ENCODE measurements around the gene CFAP54. TPM values are rescaled to one million over a fixed set of nuclear protein-coding genes. Genes with fewer than 3 reads are reported as not detected.

Gene CFAP54
- total and polyA plus RNA-seq, 2 donors (not counting 3 experiments of a cell fraction or from before 2014, with no cell fraction given): 3.6 to 26.9 TPM

GRCh38 chr12:96892104-96892503, 402.7 kb downstream of the CFAP54 start:
- POLR2A ChIA-PET: no interaction called here
- Histone ChIP-seq H3K27me3 (ENCODE audit: control insufficient read depth in 2 of 2, insufficient read depth in 2 of 2, low read length in 2 of 2) (no peaks in the 10 kb centered on the region), H3K4me3 (replicated peaks in 1 of 3; ENCODE audit: insufficient read depth in 1 of 3, low read depth in 1 of 3, low read length in 3 of 3) (no peak overlapping the region), H2AFZ (ENCODE audit: low read depth, low read length) (no peak overlapping the region), H3K9ac (replicated peaks; ENCODE audit: extremely low read depth, insufficient read depth, low read length) (no peak overlapping the region), H4K20me1 (replicated peaks; ENCODE audit: control insufficient read depth, extremely low read depth, insufficient read depth, low read length) (no peaks in the 10 kb centered on the region), H3K9me1 (replicated peaks; ENCODE audit: control insufficient read depth, extremely low read depth, insufficient read depth, low read length) (no peaks in the 10 kb centered on the region), H3K4me1 (ENCODE audit: control insufficient read depth, extremely low read depth, insufficient read depth, low read length) (peaks cover 16% of the 10 kb centered on the region), H3K36me3 (ENCODE audit: control insufficient read depth in 2 of 2, extremely low read depth in 1 of 2, insufficient read depth in 2 of 2, low read length in 2 of 2) (no peaks in the 10 kb centered on the region), H3K79me2 (ENCODE audit: control insufficient read depth, insufficient read depth, low read length) (no peaks in the 10 kb centered on the region), H3K4me2 (ENCODE audit: insufficient read depth, low read length) (no peak overlapping the region), H3K27ac (ENCODE audit: insufficient read depth, low read depth, low read length) (no peak overlapping the region), H3K9me3 (replicated peaks; ENCODE audit: control insufficient read depth, insufficient read depth, low read length) (no peaks in the 10 kb centered on the region)
- intact Hi-C loops (cut with micrococcal nuclease) (no loop called here), dilution Hi-C loops (cut with MboI; ENCODE audit: extremely low pct_ligation_motif_present, low sequenced_read_pairs) (no loop called here)
- BruUV-seq (replicated peaks): no TSS peak
- TF ChIP-seq MYC (IDR thresholded peaks at IDR 0.05; ENCODE audit: low read depth, low read length): no peak
- TF ChIP-seq CTCF (IDR thresholded peaks at IDR 0.05; ENCODE audit: extremely low read depth in 1 of 2, insufficient read depth in 1 of 2, low read depth in 1 of 2, low read length in 2 of 2): no peak
- TF ChIP-seq POLR2AphosphoS5 (IDR thresholded peaks at IDR 0.05; ENCODE audit: insufficient read depth, low read depth, low read length): no peak
- TF ChIP-seq JUN (IDR thresholded peaks at IDR 0.05; ENCODE audit: borderline replicate concordance, insufficient read depth, insufficient read length, low read depth): no peak
- no peak for TF ChIP-seq EZH2 (IDR thresholded peaks at IDR 0.05; ENCODE audit: borderline replicate concordance, low read depth, low read length, severe bottlenecking)
- no peak for TF ChIP-seq MAX (IDR thresholded peaks at IDR 0.05; ENCODE audit: insufficient read depth, insufficient read length)
- TF ChIP-seq GATA2 (IDR thresholded peaks at IDR 0.05; ENCODE audit: insufficient read depth, insufficient read length, low read depth, low read length): no peak
- no peak for TF ChIP-seq POLR2A (IDR thresholded peaks at IDR 0.05; ENCODE audit: low read depth, low read length)
- no peak for TF ChIP-seq FOS (IDR thresholded peaks at IDR 0.05; ENCODE audit: borderline replicate concordance, insufficient read depth, low read length)
- CTCF ChIA-PET: interaction anchor here (0.9 kb wide), 1 partner anchor 9 kb away, joined by 3 read pairs; no protein-coding TSS in a partner anchor
- FAIRE-seq (no peak), DNase-seq (ENCODE audit: low read depth, low spot score) (no peak)

Measured in endothelial cell of umbilical vein (primary cell).